Panc1 (cell line): ENCODE data around the gene CCNL2. TPM values are rescaled to one million over a fixed set of nuclear protein-coding genes. Genes with fewer than 3 reads are reported as not detected.
"Not testable (repeated sequence)": the region's sequence is repeated elsewhere in the genome, so short reads cannot be mapped to it uniquely, and the experiment has no call there.

ENCODE experiments used
- ATAC-seq: fragments of 200-7000 bp; cut with Tn5 transposase; 2 replicates; pipeline ENCODE4 v1.9.1; 2020; ENCODE audit warnings: mild to moderate bottlenecking, moderate library complexity
- BruUV-seq: library from RNA; stranded (reverse); fragments of 400-500 nt; replicated peaks from 2 replicates; lab custom pipeline; 2021; lab: Mats Ljungman, UMichigan
- CTCF ChIA-PET: fragments of 300-600 bp; sonication (Branson Sonifier 250); formaldehyde crosslinking; loops from one replicate; lab custom pipeline; 2022; ENCODE audit warnings: antibody characterized with exemption; lab: Charles Lee
- POLR2A ChIA-PET: fragments of 300-600 bp; sonication (Branson Sonifier 250); formaldehyde crosslinking; loops from one replicate; lab custom pipeline; 2022; ENCODE audit warnings: antibody characterized with exemption; lab: Charles Lee
- DNase-seq: peaks from one replicate; pipeline ENCODE4 v3.0.0-alpha.2; 2010; ENCODE audit warnings: low read depth, low spot score
- H3K27ac ChIP-seq: 2 replicates; pipeline ENCODE4 v1.5.1; 2011; ENCODE audit warnings: mild to moderate bottlenecking, low read length, inconsistent platforms
- H3K27me3 ChIP-seq: fragments of 200-500 bp; sonication (Bioruptor generic); 2 replicates; pipeline ENCODE4 v1.6.0; 2014; ENCODE audit warnings: low read length, inconsistent platforms; ENCODE audit not compliant: control insufficient read depth, insufficient read depth
- H3K36me3 ChIP-seq: fragments of 200-500 bp; sonication (Bioruptor generic); 2 replicates; pipeline ENCODE4 v1.5.1; 2014; ENCODE audit warnings: inconsistent platforms, mild to moderate bottlenecking, low read length, moderate library complexity; ENCODE audit not compliant: control insufficient read depth, insufficient read depth
- H3K4me1 ChIP-seq: 2 replicates; pipeline ENCODE4 v1.5.1; 2011; ENCODE audit warnings: inconsistent platforms, mild to moderate bottlenecking, low read length, moderate library complexity; ENCODE audit not compliant: control insufficient read depth, insufficient read depth
- H3K4me3 ChIP-seq, 2 experiments: 2 replicates each; pipeline ENCODE4 v1.5.1; 2011 to 2012; ENCODE audit warnings: low read depth in 2 of 2, low read length in 2 of 2, mild to moderate bottlenecking in 2 of 2, inconsistent platforms in 1 of 2, moderate library complexity in 1 of 2
- H3K9me3 ChIP-seq: fragments of 200-500 bp; sonication (Bioruptor generic); 2 replicates; pipeline ENCODE4 v1.5.1; 2014; ENCODE audit warnings: low read depth, mild to moderate bottlenecking, inconsistent platforms, low read length, moderate library complexity; ENCODE audit not compliant: control insufficient read depth, insufficient read depth
- POLR2AphosphoS5 ChIP-seq: IDR thresholded peaks from 2 replicates; pipeline ENCODE4 v1.6.1; 2012; ENCODE audit warnings: mild to moderate bottlenecking, low read depth, low read length, moderate library complexity
- REST ChIP-seq, 2 experiments: IDR thresholded peaks; 2 replicates each; pipeline ENCODE4 v1.6.1; 2011 to 2012; ENCODE audit warnings: low read depth in 2 of 2, control low read depth in 1 of 2, low read length in 1 of 2, mild to moderate bottlenecking in 1 of 2, moderate library complexity in 1 of 2; ENCODE audit not compliant: insufficient read depth in 1 of 2
- SIN3A ChIP-seq: IDR thresholded peaks from 2 replicates; pipeline ENCODE4 v1.6.1; 2012; ENCODE audit warnings: low read depth, mild to moderate bottlenecking, low read length, moderate library complexity, borderline replicate concordance; ENCODE audit not compliant: insufficient read depth
- TCF7L2 ChIP-seq: IDR thresholded peaks from 2 replicates; pipeline ENCODE4 v1.6.1; 2011; ENCODE audit warnings: mild to moderate bottlenecking, low read depth, low read length, inconsistent platforms
- in situ Hi-C: cut with HindIII; loops from 2 replicates; pipeline ENCODE4 v1.10.0; 2016; ENCODE audit warnings: low sequenced_read_pairs, low pct_unique_long_range_greater_than_20kb
- intact Hi-C: fragments of 100-400 bp; cut with micrococcal nuclease; formaldehyde crosslinking; loops from one replicate; pipeline ENCODE4 v1.10.0; 2022; ENCODE audit not compliant: unreplicated experiment
- total RNA-seq: library from RNA; stranded (reverse); gene quantifications from one replicate; pipeline ENCODE4 v1.2.1, GENCODE V29; 2021; ENCODE audit not compliant: unreplicated experiment
- TF ChIP-seq, protein P1 (sequence below): fragments of 450-650 bp; IDR thresholded peaks from 2 replicates; pipeline ENCODE4 v1.5.1; 2017; ENCODE audit warnings: mild to moderate bottlenecking

The CCNL2 gene
- total RNA-seq, 1 experiment from 2014 or later = 297 TPM

DNA sequence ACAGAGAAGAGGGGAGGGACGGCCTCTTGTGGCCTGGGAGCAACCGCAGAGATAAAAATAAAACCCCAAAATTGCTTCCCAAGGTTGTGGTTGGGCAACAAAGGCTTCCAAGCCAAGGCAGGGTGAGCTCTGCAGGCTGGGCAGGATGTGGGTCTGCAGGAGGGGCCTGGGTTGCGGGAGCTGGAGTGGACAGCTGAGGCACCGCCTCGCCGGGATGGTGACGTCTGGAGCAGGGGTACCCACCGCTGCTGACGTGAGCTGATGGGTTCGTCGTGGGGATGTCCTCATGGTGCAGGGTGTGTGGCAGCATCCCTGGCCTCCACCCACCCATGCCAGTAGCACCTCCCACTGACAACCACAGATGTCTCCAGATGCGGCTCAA, 27.8 kb downstream of the CCNL2 start:
- no peak for ATAC-seq
- H3K9me3 ChIP-seq = no peaks in the 10 kb centered on the region
- no peak overlapping the region for H3K27ac ChIP-seq
- BruUV-seq = no TSS peak
- TF ChIP-seq TCF7L2 (no peak), REST (IDR thresholded peaks at IDR 0.05; ENCODE audit: insufficient read depth in 1 of 2, low read depth in 2 of 2, low read length in 1 of 2) (no peak), POLR2AphosphoS5 (no peak), SIN3A (no peak)
- TF ChIP-seq, protein P1, sequence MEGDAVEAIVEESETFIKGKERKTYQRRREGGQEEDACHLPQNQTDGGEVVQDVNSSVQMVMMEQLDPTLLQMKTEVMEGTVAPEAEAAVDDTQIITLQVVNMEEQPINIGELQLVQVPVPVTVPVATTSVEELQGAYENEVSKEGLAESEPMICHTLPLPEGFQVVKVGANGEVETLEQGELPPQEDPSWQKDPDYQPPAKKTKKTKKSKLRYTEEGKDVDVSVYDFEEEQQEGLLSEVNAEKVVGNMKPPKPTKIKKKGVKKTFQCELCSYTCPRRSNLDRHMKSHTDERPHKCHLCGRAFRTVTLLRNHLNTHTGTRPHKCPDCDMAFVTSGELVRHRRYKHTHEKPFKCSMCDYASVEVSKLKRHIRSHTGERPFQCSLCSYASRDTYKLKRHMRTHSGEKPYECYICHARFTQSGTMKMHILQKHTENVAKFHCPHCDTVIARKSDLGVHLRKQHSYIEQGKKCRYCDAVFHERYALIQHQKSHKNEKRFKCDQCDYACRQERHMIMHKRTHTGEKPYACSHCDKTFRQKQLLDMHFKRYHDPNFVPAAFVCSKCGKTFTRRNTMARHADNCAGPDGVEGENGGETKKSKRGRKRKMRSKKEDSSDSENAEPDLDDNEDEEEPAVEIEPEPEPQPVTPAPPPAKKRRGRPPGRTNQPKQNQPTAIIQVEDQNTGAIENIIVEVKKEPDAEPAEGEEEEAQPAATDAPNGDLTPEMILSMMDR = no peak
- intact Hi-C loops (no loop called here), in situ Hi-C loops (no loop called here)
- DNase-seq = no peak
- H3K27me3 ChIP-seq = no peaks in the 10 kb centered on the region
- no peak overlapping the region for H3K4me3 ChIP-seq
- peaks cover 26% of the 10 kb centered on the region for H3K4me1 ChIP-seq
- H3K36me3 ChIP-seq = peaks cover 16% of the 10 kb centered on the region; the same call in 1 of the 2 replicates
- POLR2A ChIA-PET = interaction anchor here (0.6 kb wide), 1 partner anchor 388 kb away, joined by 3 read pairs; no protein-coding TSS in a partner anchor
- CTCF ChIA-PET = interaction anchor here (0.9 to 1.8 kb wide), 3 partner anchors 26 to 98 kb away, joined by 3 to 8 read pairs (median 3); no protein-coding TSS in a partner anchor

GRCh38 chr1:1370771-1371300, 28.3 kb downstream of the CCNL2 start:
- ChIA-PET CTCF (no interaction called here), POLR2A (interaction anchor here (0.6 kb wide), 1 partner anchor 388 kb away, joined by 3 read pairs; no protein-coding TSS in a partner anchor)
- no TSS peak for BruUV-seq
- H3K27ac ChIP-seq = no peak overlapping the region
- ATAC-seq = no peak
- TF ChIP-seq TCF7L2 (no peak), SIN3A (no peak), POLR2AphosphoS5 (no peak), REST (IDR thresholded peaks at IDR 0.05; ENCODE audit: insufficient read depth in 1 of 2, low read depth in 2 of 2, low read length in 1 of 2) (no peak)
- TF ChIP-seq, protein P1 = no peak
- H3K27me3 ChIP-seq = no peaks in the 10 kb centered on the region
- H3K4me1 ChIP-seq = peaks cover 24% of the 10 kb centered on the region
- H3K36me3 ChIP-seq = peaks cover 11% of the 10 kb centered on the region; the same call in 1 of the 2 replicates
- H3K4me3 ChIP-seq = no peak overlapping the region
- no peak for DNase-seq
- no peaks in the 10 kb centered on the region for H3K9me3 ChIP-seq
- intact Hi-C loops (no loop called here), in situ Hi-C loops (no loop called here)

- POLR2A ChIA-PET, intact Hi-C loops, H3K4me3 ChIP-seq, H3K27me3 ChIP-seq, BruUV-seq, H3K9me3 ChIP-seq, in situ Hi-C loops, H3K27ac ChIP-seq, DNase-seq, ATAC-seq: not testable (repeated sequence)
- CTCF ChIA-PET = interaction anchor here (1.0 kb wide), 1 partner anchor 136 kb away, joined by 5 read pairs; no protein-coding TSS in a partner anchor
- peaks cover 24% of the 10 kb centered on the region for H3K4me1 ChIP-seq
- H3K36me3 ChIP-seq = peaks cover 10% of the 10 kb centered on the region; the same call in 1 of the 2 replicates
Observed at GRCh38 chr1:1370094-1370493, 29.0 kb downstream of the CCNL2 start.
